ENCODE data around the gene ELOVL5. TPM values are rescaled to one million over a fixed set of nuclear protein-coding genes. Genes with fewer than 3 reads are reported as not detected.
"Not testable (repeated sequence)": the region's sequence is repeated elsewhere in the genome, so short reads cannot be mapped to it uniquely, and the experiment has no call there.

ELOVL5 gene
- total and polyA plus RNA-seq, 3 donors from 2014 or later = 190 to 214 (median 206) TPM

GRCh38 chr6:53310771-53311585 lies 37.8 kb downstream of the ELOVL5 start:
- Histone ChIP-seq H3K27ac (no peak overlapping the region), H3K36me3 (ENCODE audit: low read depth, missing control alignments) (no peaks in the 10 kb centered on the region), H3K4me1 (peaks cover 42% of the 10 kb centered on the region), H3K9me3 (no peaks in the 10 kb centered on the region), H3K4me3 (no peak overlapping the region), H3K27me3 (no peaks in the 10 kb centered on the region)
- DNase-seq = no peak
- TF ChIP-seq CTCF (IDR thresholded peaks at IDR 0.05) (no peak), POLR2A (IDR thresholded peaks at IDR 0.05) (no peak)
- WGBS, 2 donors = 71 to 78% methylated on average over 6 of the region's 6 CpGs
- intact Hi-C loops (cut with DNase I; ENCODE audit: low total_unique reads) = no loop called here

GRCh38 chr6:53309901-53310300 lies 38.8 kb downstream of the ELOVL5 start:
- Histone ChIP-seq H3K27me3 (no peaks in the 10 kb centered on the region), H3K36me3 (ENCODE audit: low read depth, missing control alignments) (no peaks in the 10 kb centered on the region), H3K9me3 (no peaks in the 10 kb centered on the region), H3K4me1 (peaks cover 36% of the 10 kb centered on the region), H3K4me3 (no peak overlapping the region), H3K27ac (peak overlapping the region in 1 of 2 donors; percentile 37)
- TF ChIP-seq CTCF (IDR thresholded peaks at IDR 0.05) (no peak), POLR2A (IDR thresholded peaks at IDR 0.05) (no peak)
- no peak for DNase-seq
- intact Hi-C loops (cut with DNase I; ENCODE audit: low total_unique reads) = no loop called here
- 64 to 69% methylated on average over 4 of the region's 4 CpGs for WGBS, 2 donors

GRCh38 chr6:53309059-53309900 lies 39.5 kb downstream of the ELOVL5 start:
- Histone ChIP-seq H3K27ac (peak overlapping the region in 1 of 2 donors; percentile 37), H3K36me3 (ENCODE audit: low read depth, missing control alignments) (no peaks in the 10 kb centered on the region), H3K9me3 (no peaks in the 10 kb centered on the region), H3K4me3 (no peak overlapping the region), H3K27me3 (no peaks in the 10 kb centered on the region), H3K4me1 (peaks cover 31% of the 10 kb centered on the region)
- no peak for TF ChIP-seq CTCF (IDR thresholded peaks at IDR 0.05)
- TF ChIP-seq POLR2A (IDR thresholded peaks at IDR 0.05) = no peak
- intact Hi-C loops (cut with DNase I; ENCODE audit: low total_unique reads) = no loop called here
- WGBS, 2 donors = 65 to 66% methylated on average over 7 of the region's 7 CpGs
- no peak for DNase-seq

- Histone ChIP-seq H3K4me1 (peaks cover 46% of the 10 kb centered on the region), H3K4me3 (no peak overlapping the region), H3K36me3 (ENCODE audit: low read depth, missing control alignments) (no peaks in the 10 kb centered on the region), H3K27me3 (no peaks in the 10 kb centered on the region), H3K9me3 (no peaks in the 10 kb centered on the region), H3K27ac (no peak overlapping the region)
- 39 to 62% methylated on average over 1 of the region's 1 CpG for WGBS, 2 donors
- intact Hi-C loops (cut with DNase I; ENCODE audit: low total_unique reads) = no loop called here
- no peak for DNase-seq
- no peak for TF ChIP-seq CTCF (IDR thresholded peaks at IDR 0.05)
- TF ChIP-seq POLR2A (IDR thresholded peaks at IDR 0.05) = no peak
Measured at GRCh38 chr6:53306819-53307347, 41.9 kb downstream of the ELOVL5 start.

- H3K27me3 ChIP-seq; H3K36me3 ChIP-seq (ENCODE audit: low read depth, missing control alignments); DNase-seq; H3K9me3 ChIP-seq; H3K4me3 ChIP-seq; H3K27ac ChIP-seq; intact Hi-C loops (cut with DNase I; ENCODE audit: low total_unique reads): not testable (repeated sequence)
- WGBS, 2 donors = 63 to 84% methylated on average over 1 of the region's 1 CpG
- H3K4me1 ChIP-seq = peaks cover 53% of the 10 kb centered on the region
Measured at GRCh38 chr6:53306217-53306616, 42.5 kb downstream of the ELOVL5 start.

- H3K4me1 ChIP-seq = peaks cover 59% of the 10 kb centered on the region
- H3K4me3 ChIP-seq = peak overlapping the region in 1 of 2 donors; percentile 17
- H3K36me3 ChIP-seq (ENCODE audit: low read depth, missing control alignments); intact Hi-C loops (cut with DNase I; ENCODE audit: low total_unique reads); H3K27me3 ChIP-seq; H3K9me3 ChIP-seq; H3K27ac ChIP-seq; DNase-seq: not testable (repeated sequence)
- WGBS, 2 donors = 71% methylated on average over 37 of the region's 37 CpGs; no CpG with 5 or more reads in 1 of the 2 donors
Measured at GRCh38 chr6:53305506-53306005, 43.2 kb downstream of the ELOVL5 start.

- intact Hi-C loops (cut with DNase I; ENCODE audit: low total_unique reads); H3K27ac ChIP-seq; H3K27me3 ChIP-seq; H3K9me3 ChIP-seq; H3K4me3 ChIP-seq; DNase-seq; H3K36me3 ChIP-seq (ENCODE audit: low read depth, missing control alignments): not testable (repeated sequence)
- peaks cover 61% of the 10 kb centered on the region for H3K4me1 ChIP-seq
- WGBS, 2 donors = 75% methylated on average over 2 of the region's 32 CpGs; no CpG with 5 or more reads in 1 of the 2 donors
Measured at GRCh38 chr6:53304953-53305352, 43.8 kb downstream of the ELOVL5 start.

Data from testis (tissue), 3 donors.